Nephron (organoid): ENCODE measurements around the gene KRCC1.
A peak's percentile ranks its signal among the peaks of the same experiment; 100 is the strongest.
"Not testable (repeated sequence)": the region's sequence is repeated elsewhere in the genome, so short reads cannot be mapped to it uniquely, and the experiment has no call there.

Source experiments
- H3K27ac Mint-ChIP-seq, 3 experiments: 2 replicates each; pipeline ENCODE4 v1.8.0; 2020; ENCODE audit warnings: mixed read lengths in 3 of 3, mild to moderate bottlenecking in 2 of 3, moderate library complexity in 1 of 3
- H3K27me3 Mint-ChIP-seq: 2 replicates; pipeline ENCODE4 v1.8.0; 2021; ENCODE audit warnings: low read depth, mild to moderate bottlenecking, moderate library complexity, mixed read lengths
- H3K36me3 Mint-ChIP-seq: 2 replicates; pipeline ENCODE4 v1.8.0; 2020; ENCODE audit warnings: low read depth, mixed read lengths
- H3K4me1 Mint-ChIP-seq: 2 replicates; pipeline ENCODE4 v1.8.0; 2020; ENCODE audit warnings: mixed read lengths
- H3K4me3 Mint-ChIP-seq, 3 experiments: 2 replicates each; pipeline ENCODE4 v1.8.0; 2020; ENCODE audit warnings: mild to moderate bottlenecking in 3 of 3, mixed read lengths in 3 of 3, moderate library complexity in 2 of 3
- H3K9me3 Mint-ChIP-seq: 2 replicates; pipeline ENCODE4 v1.8.0; 2020; ENCODE audit warnings: mixed read lengths
- CTCF ChIP-seq, 3 experiments: fragments of 200-600 bp; sonication (generic); IDR thresholded peaks; one replicate each; pipeline ENCODE4 v1.5.0; 2021; ENCODE audit warnings: antibody characterized with exemption in 3 of 3; ENCODE audit not compliant: unreplicated experiment in 3 of 3

The KRCC1 gene

GRCh38 chr2:88011011-88011410 is 44.6 kb downstream of the KRCC1 start:
- H3K9me3 Mint-ChIP-seq: no peaks in the 10 kb centered on the region
- H3K36me3 Mint-ChIP-seq: no peaks in the 10 kb centered on the region
- H3K4me3 Mint-ChIP-seq: no peak overlapping the region
- peak overlapping the region in 1 of 3 experiments; percentile 13 for H3K27ac Mint-ChIP-seq
- peaks cover 4% of the 10 kb centered on the region for H3K27me3 Mint-ChIP-seq
- H3K4me1 Mint-ChIP-seq: peaks cover 10% of the 10 kb centered on the region
- TF ChIP-seq CTCF (IDR thresholded peaks at IDR 0.05; ENCODE audit: unreplicated experiment in 3 of 3): no peak

- Mint-ChIP-seq H3K36me3 (no peaks in the 10 kb centered on the region), H3K27me3 (peaks cover 4% of the 10 kb centered on the region), H3K27ac (no peak overlapping the region), H3K4me1 (peaks cover 10% of the 10 kb centered on the region), H3K9me3 (no peaks in the 10 kb centered on the region), H3K4me3 (no peak overlapping the region)
- no peak for TF ChIP-seq CTCF (IDR thresholded peaks at IDR 0.05; ENCODE audit: unreplicated experiment in 3 of 3)
These were observed 45.4 kb downstream of the KRCC1 start for GRCh38 chr2:88010136-88010535.

- no peak overlapping the region for H3K4me3 Mint-ChIP-seq
- TF ChIP-seq CTCF (IDR thresholded peaks at IDR 0.05; ENCODE audit: unreplicated experiment in 3 of 3): no peak
These were observed 48.6 kb downstream of the KRCC1 start for GRCh38 chr2:88006912-88007439.

GRCh38 chr2:88005776-88006175 is 49.8 kb downstream of the KRCC1 start:
- TF ChIP-seq CTCF (IDR thresholded peaks at IDR 0.05; ENCODE audit: unreplicated experiment in 3 of 3): no peak
- H3K9me3 Mint-ChIP-seq: no peaks in the 10 kb centered on the region
- no peak overlapping the region for H3K27ac Mint-ChIP-seq
- peaks cover 10% of the 10 kb centered on the region for H3K27me3 Mint-ChIP-seq
- no peak overlapping the region for H3K4me3 Mint-ChIP-seq
- H3K36me3 Mint-ChIP-seq: no peaks in the 10 kb centered on the region
- peaks cover 13% of the 10 kb centered on the region for H3K4me1 Mint-ChIP-seq

More at GRCh38 chr2:88006912-88007439, 48.6 kb downstream of the KRCC1 start:
- Mint-ChIP-seq H3K27me3 (peaks cover 10% of the 10 kb centered on the region), H3K27ac (no peak overlapping the region), H3K36me3 (no peaks in the 10 kb centered on the region), H3K4me1 (peaks cover 15% of the 10 kb centered on the region), H3K9me3 (no peaks in the 10 kb centered on the region)

- peak overlapping the region in 2 of 3 experiments; percentile 42 to 60 for H3K4me3 Mint-ChIP-seq
- H3K9me3 Mint-ChIP-seq: no peaks in the 10 kb centered on the region
- H3K27me3 Mint-ChIP-seq: peaks cover 7% of the 10 kb centered on the region
- H3K36me3 Mint-ChIP-seq: no peaks in the 10 kb centered on the region
- peaks cover 11% of the 10 kb centered on the region for H3K4me1 Mint-ChIP-seq
- no peak for TF ChIP-seq CTCF (IDR thresholded peaks at IDR 0.05; ENCODE audit: unreplicated experiment in 3 of 3)
- H3K27ac Mint-ChIP-seq: peak overlapping the region in 2 of 3 experiments; percentile 16 to 59
These were observed 52.4 kb downstream of the KRCC1 start for GRCh38 chr2:88003074-88003755.

GRCh38 chr2:88002359-88002707 is 53.2 kb downstream of the KRCC1 start:
- H3K9me3 Mint-ChIP-seq: no peaks in the 10 kb centered on the region
- no peak overlapping the region for H3K27ac Mint-ChIP-seq
- peaks cover 11% of the 10 kb centered on the region for H3K4me1 Mint-ChIP-seq
- H3K27me3 Mint-ChIP-seq: peaks cover 7% of the 10 kb centered on the region
- H3K4me3 Mint-ChIP-seq: no peak overlapping the region
- TF ChIP-seq CTCF (IDR thresholded peaks at IDR 0.05; ENCODE audit: unreplicated experiment in 3 of 3): no peak
- H3K36me3 Mint-ChIP-seq: no peaks in the 10 kb centered on the region

- H3K36me3 Mint-ChIP-seq, H3K4me3 Mint-ChIP-seq, H3K27me3 Mint-ChIP-seq, H3K9me3 Mint-ChIP-seq, H3K27ac Mint-ChIP-seq: not testable (repeated sequence)
- H3K4me1 Mint-ChIP-seq: peaks cover 11% of the 10 kb centered on the region
These were observed 55.1 kb downstream of the KRCC1 start for GRCh38 chr2:88000474-88000873.
